Bronchial epithelial cell (primary cell): ENCODE results near the gene BAG5. TPM values are rescaled to one million over a fixed set of nuclear protein-coding genes. Genes with fewer than 3 reads are reported as not detected.
A peak's percentile ranks its signal among the peaks of the same experiment; 100 is the strongest.

Source experiments
- DNase-seq: peaks from one replicate; pipeline ENCODE4 v3.0.0-alpha.2; 2010; ENCODE audit warnings: low read depth
- FAIRE-seq: peaks from 2 replicates; lab custom pipeline; 2011; peaks lifted over from hg19 to GRCh38; lab: Jason Lieb, UNC
- H3K27me3 ChIP-seq: 2 replicates; pipeline ENCODE4 v1.5.1; 2011; ENCODE audit warnings: low read length; ENCODE audit not compliant: control insufficient read depth, insufficient read depth
- H3K36me3 ChIP-seq: 2 replicates; pipeline ENCODE4 v1.5.1; 2011; ENCODE audit warnings: low read length; ENCODE audit not compliant: control insufficient read depth, insufficient read depth
- H3K4me3 ChIP-seq: 2 replicates; pipeline ENCODE4 v1.5.1; 2011; ENCODE audit warnings: mild to moderate bottlenecking, low read depth, low read length, control low read depth
- CTCF ChIP-seq: IDR thresholded peaks from 2 replicates; pipeline ENCODE4 v1.5.1; 2011; ENCODE audit warnings: mild to moderate bottlenecking, moderate library complexity, low read length, control low read depth, inconsistent platforms; ENCODE audit not compliant: insufficient read depth, severe bottlenecking
- total RNA-seq: library from RNA; depleted of rRNA; stranded (reverse); fragments of >200 nt; gene quantifications from 2 replicates; pipeline ENCODE4 v1.2.1, GENCODE V29; 2014

Gene BAG5
- total RNA-seq, 1 donor from 2014 or later = 42.9 TPM

GRCh38 chr14:103574707-103575285, 12.3 kb upstream of the BAG5 start:
- TF ChIP-seq CTCF = no peak
- Histone ChIP-seq H3K36me3 (peaks cover 10% of the 10 kb centered on the region), H3K27me3 (no peaks in the 10 kb centered on the region), H3K4me3 (no peak overlapping the region)
- DNase-seq (no peak), FAIRE-seq (no peak)

GRCh38 chr14:103574104-103574503, 11.6 kb upstream of the BAG5 start:
- H3K27me3 ChIP-seq = no peaks in the 10 kb centered on the region
- H3K36me3 ChIP-seq = peaks cover 10% of the 10 kb centered on the region
- no peak for FAIRE-seq
- no peak for TF ChIP-seq CTCF
- no peak for DNase-seq
- H3K4me3 ChIP-seq = no peak overlapping the region

GRCh38 chr14:103569408-103569807, 7.0 kb upstream of the BAG5 start:
- Histone ChIP-seq H3K4me3 (no peak overlapping the region), H3K36me3 (peaks cover 4% of the 10 kb centered on the region), H3K27me3 (no peaks in the 10 kb centered on the region)
- TF ChIP-seq CTCF = no peak
- no peak for DNase-seq
- no peak for FAIRE-seq

GRCh38 chr14:103568952-103569351, 6.5 kb upstream of the BAG5 start:
- peaks cover 1% of the 10 kb centered on the region for H3K36me3 ChIP-seq
- H3K27me3 ChIP-seq = no peaks in the 10 kb centered on the region
- no peak for TF ChIP-seq CTCF
- FAIRE-seq (no peak), DNase-seq (no peak)
- H3K4me3 ChIP-seq = no peak overlapping the region

- no peak for TF ChIP-seq CTCF
- H3K4me3 ChIP-seq = peak overlapping the region; percentile 92
- H3K27me3 ChIP-seq = no peaks in the 10 kb centered on the region
- peaks cover 8% of the 10 kb centered on the region for H3K36me3 ChIP-seq
- FAIRE-seq (no peak), DNase-seq (no peak)
These were observed 1.5 kb upstream of the BAG5 start for GRCh38 chr14:103563844-103564505.
